NCI-H2107 (cell line): ENCODE data around the gene PPP1R12B.
"Not testable (repeated sequence)": the region's sequence is repeated elsewhere in the genome, so short reads cannot be mapped to it uniquely, and the experiment has no call there.

Experiments used
- DNase-seq: peaks from one replicate; lab custom pipeline; 2025; lab: John Stamatoyannopoulos, UW

PPP1R12B gene

GRCh38 chr1:202631076-202631923 is 282.8 kb downstream of the PPP1R12B start:
- DNase-seq = no peak

GRCh38 chr1:202632241-202632640 is 283.7 kb downstream of the PPP1R12B start:
- no peak for DNase-seq

- DNase-seq = not testable (repeated sequence)
Measured at GRCh38 chr1:202636171-202636570, 287.7 kb downstream of the PPP1R12B start.

- DNase-seq = not testable (repeated sequence)
Measured at GRCh38 chr1:202637321-202638018, 289.0 kb downstream of the PPP1R12B start.

- DNase-seq = no peak
Measured at GRCh38 chr1:202638019-202638700, 289.7 kb downstream of the PPP1R12B start.

- DNase-seq = not testable (repeated sequence)
Measured at GRCh38 chr1:202638701-202639305, 290.3 kb downstream of the PPP1R12B start.

- DNase-seq = no peak
Measured at GRCh38 chr1:202639500-202639899, 291.0 kb downstream of the PPP1R12B start.

GRCh38 chr1:202642212-202642611 is 293.7 kb downstream of the PPP1R12B start:
- no peak for DNase-seq
